Right cardiac atrium (tissue), 5 donors: ENCODE measurements around the gene DNAH6. TPM values are rescaled to one million over a fixed set of nuclear protein-coding genes. Genes with fewer than 3 reads are reported as not detected.

ENCODE experiments used
- ATAC-seq, 2 donors: fragments of 200-7000 bp; cut with Tn5 transposase; one replicate each; pipeline versions ENCODE4 v1.8.0 to v1.9.1; 2020; ENCODE audit warnings: moderate library complexity in 2 of 2, mild to moderate bottlenecking in 1 of 2
- DNase-seq, 3 donors: peaks; one replicate each; pipeline ENCODE4 v3.0.0-alpha.2; 2020
- H3K27ac ChIP-seq: one replicate; pipeline ENCODE4 v1.5.1; 2013; ENCODE audit warnings: mild to moderate bottlenecking, low read length, control low read depth, moderate library complexity
- H3K27me3 ChIP-seq: one replicate; pipeline ENCODE4 v1.6.1; 2013; ENCODE audit not compliant: control insufficient read depth, insufficient read depth
- H3K4me1 ChIP-seq: one replicate; pipeline ENCODE4 v1.6.1; 2013; ENCODE audit warnings: low read length; ENCODE audit not compliant: control insufficient read depth, insufficient read depth
- H3K4me3 ChIP-seq: one replicate; pipeline ENCODE4 v1.5.1; 2013; ENCODE audit warnings: low read length, control low read depth
- H3K9me3 ChIP-seq: one replicate; pipeline ENCODE4 v1.6.1; 2013; ENCODE audit warnings: low read length; ENCODE audit not compliant: control insufficient read depth
- whole genome bisulfite sequencing: extraction: QIAGEN DNeasy Blood & Tissue Kit; methylation state at CpG from one replicate; pipeline ENCODE4 v1.1.7; 2013; 5-methylcytosine and 5-hydroxymethylcytosine counted together
- intact Hi-C, 4 donors: fragments of 100-400 bp; cut with DNase I; formaldehyde crosslinking; loops; one replicate each; pipeline versions ENCODE4 v1.11.0 to v1.14.0; 2022 to 2023
- polyA plus RNA-seq: library from polyadenylated mRNA; stranded (reverse); fragments of 200-250 nt; gene quantifications from one replicate; pipeline ENCODE4 v1.2.3, GENCODE V29; 2013
- total RNA-seq, 4 donors: library from RNA; stranded (reverse); fragmentation: NEBNext Ultra II Directional; extraction: Animal tissue kit (Norgen Biotek cat#: 25700); gene quantifications; one replicate each; pipeline ENCODE4 v1.2.1, GENCODE V29; 2021
- donor health status: healthy with polysubstance abuse.
- donor health status: DM: no; HTN: yes; CAD: no.
- donor health status: DM: no; HTN: no; CAD: no.
- donor health status: DM: no; HTN: yes; CAD: no; lungs with severe emphysema.
- donor health status: DM: yes; HTN: yes; CAD: no.

DNAH6 gene
- total and polyA plus RNA-seq, 5 donors: 0.07 to 0.60 (median 0.34) TPM

DNA sequence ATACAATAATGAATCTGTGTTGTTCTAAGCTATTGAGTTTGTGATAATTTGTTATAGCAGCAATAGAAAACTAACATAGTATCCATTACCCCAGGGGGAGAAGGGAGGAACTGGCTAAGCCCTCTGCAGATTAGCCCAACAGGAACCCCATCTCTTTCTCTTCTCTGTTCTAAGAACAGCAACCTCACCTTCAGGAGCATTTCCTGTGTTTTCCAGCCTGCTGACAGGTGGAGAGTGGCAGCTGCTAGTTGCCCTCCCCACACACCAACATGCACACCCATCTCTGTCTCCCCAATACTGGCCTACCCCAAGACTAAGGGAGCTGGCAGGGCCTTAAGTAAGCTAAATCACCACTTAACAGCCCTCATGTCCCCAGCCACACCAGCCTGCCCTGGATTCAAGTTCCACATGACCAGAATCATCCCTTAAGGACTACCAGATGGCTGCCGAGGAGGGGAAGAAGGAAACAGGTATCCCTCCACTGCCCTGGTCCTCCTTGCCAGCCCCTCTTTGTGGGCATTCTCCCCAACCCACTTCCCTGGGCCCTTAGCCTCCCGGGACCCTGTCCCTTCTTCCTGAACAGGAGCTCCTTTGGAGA lies 311.8 kb downstream of the DNAH6 start:
- no peak for ATAC-seq
- Histone ChIP-seq H3K4me3 (no peak overlapping the region), H3K9me3 (no peaks in the 10 kb centered on the region), H3K27me3 (no peaks in the 10 kb centered on the region), H3K4me1 (no peaks in the 10 kb centered on the region), H3K27ac (no peak overlapping the region)
- 83% methylated on average over 2 of the region's 2 CpGs for WGBS
- DNase-seq: no peak
- intact Hi-C loops: no loop called here

DNA sequence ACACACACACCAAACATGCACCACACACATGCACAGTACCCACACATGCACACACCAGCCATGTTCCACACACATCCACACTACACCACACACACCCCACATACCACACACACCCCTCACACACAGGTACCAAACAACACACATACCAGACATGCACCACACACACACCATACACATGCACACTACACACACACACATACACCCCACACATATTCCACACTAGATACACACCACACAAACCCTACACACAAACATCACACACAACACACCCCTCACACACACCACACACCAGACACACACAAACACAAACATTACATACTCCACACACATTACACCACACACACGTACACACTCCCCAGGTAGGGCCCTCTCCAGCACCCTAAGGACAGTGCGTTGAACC lies 313.4 kb downstream of the DNAH6 start:
- 92% methylated on average over 2 of the region's 2 CpGs for WGBS
- H3K27ac ChIP-seq: no peak overlapping the region
- no peak overlapping the region for H3K4me3 ChIP-seq
- no peaks in the 10 kb centered on the region for H3K9me3 ChIP-seq
- DNase-seq (no peak), ATAC-seq (peak in 1 of 2 donors; percentile 20)
- H3K4me1 ChIP-seq: no peaks in the 10 kb centered on the region
- intact Hi-C loops: no loop called here
- H3K27me3 ChIP-seq: no peaks in the 10 kb centered on the region

DNA sequence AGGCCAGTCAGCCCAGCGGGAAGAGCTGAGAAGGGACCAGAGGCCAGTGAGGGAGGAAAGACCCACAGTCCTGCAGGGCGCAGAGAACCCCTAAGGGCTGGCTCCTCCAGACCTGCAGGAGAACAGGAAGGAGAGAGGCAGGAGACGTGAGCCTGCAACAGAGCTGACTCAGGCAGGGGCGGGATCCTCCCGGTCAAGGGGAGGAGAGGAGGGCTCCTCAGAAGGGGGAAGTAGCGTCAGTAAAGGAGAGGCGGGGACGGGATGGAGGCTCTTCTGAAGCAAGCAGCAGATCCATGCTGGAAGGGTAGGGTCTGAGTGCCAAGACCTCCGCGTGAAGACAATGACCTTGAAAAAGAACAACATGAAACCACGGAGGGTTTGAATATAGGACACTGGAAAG lies 313.8 kb downstream of the DNAH6 start:
- Histone ChIP-seq H3K27me3 (no peaks in the 10 kb centered on the region), H3K9me3 (no peaks in the 10 kb centered on the region), H3K27ac (no peak overlapping the region), H3K4me1 (no peaks in the 10 kb centered on the region), H3K4me3 (no peak overlapping the region)
- intact Hi-C loops: no loop called here
- 55% methylated on average over 11 of the region's 11 CpGs for WGBS
- ATAC-seq (peak; percentile 53 to 66), DNase-seq (peak; percentile 33 to 76 (median 66))

DNA sequence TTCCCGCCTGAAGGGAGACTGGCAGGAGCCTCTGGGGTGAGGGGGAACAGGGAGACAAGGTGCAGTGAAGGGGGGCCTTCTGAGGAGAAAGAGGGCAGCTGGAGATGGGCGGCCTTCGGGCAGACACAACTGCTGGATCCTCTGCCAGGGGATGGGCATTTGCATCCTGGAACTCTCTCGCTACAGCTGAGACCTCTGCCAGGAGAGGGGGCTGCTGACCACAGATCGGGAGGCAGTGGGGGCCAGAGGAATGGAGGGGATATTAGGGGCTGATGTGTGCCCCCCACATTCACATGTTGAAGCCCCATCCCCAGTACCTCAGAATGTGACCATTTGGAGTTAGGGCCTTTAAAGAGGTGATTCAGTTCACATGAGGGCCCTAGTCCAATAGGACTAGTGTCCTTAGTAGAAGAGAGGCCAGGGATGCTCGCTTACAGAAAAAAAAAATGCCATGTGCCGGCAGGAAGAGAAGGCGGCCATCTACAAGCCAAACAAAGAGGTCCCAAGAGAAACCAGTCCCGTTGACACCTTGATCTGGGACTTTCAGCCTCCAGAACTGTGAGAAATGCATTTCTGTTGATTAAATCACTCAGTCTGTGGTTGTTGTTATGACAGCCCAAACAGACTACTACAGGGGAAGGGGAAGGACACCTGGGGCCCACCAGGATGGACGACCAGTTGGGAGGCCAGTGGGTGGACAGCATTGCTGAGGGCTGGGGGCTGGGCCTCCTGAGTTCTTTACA lies 314.6 kb downstream of the DNAH6 start:
- H3K4me1 ChIP-seq: no peaks in the 10 kb centered on the region
- no peak overlapping the region for H3K4me3 ChIP-seq
- H3K27me3 ChIP-seq: no peaks in the 10 kb centered on the region
- H3K27ac ChIP-seq: no peak overlapping the region
- no peaks in the 10 kb centered on the region for H3K9me3 ChIP-seq
- intact Hi-C loops: no loop called here
- DNase-seq (no peak), ATAC-seq (no peak)
- 84% methylated on average over 10 of the region's 10 CpGs for WGBS

- ATAC-seq (peak; percentile 49 to 55), DNase-seq (peak in 1 of 3 donors; percentile 50)
- H3K4me3 ChIP-seq: no peak overlapping the region
- no peak overlapping the region for H3K27ac ChIP-seq
- no peaks in the 10 kb centered on the region for H3K4me1 ChIP-seq
- WGBS: 62% methylated on average over 5 of the region's 5 CpGs
- no peaks in the 10 kb centered on the region for H3K9me3 ChIP-seq
- intact Hi-C loops: no loop called here
- H3K27me3 ChIP-seq: no peaks in the 10 kb centered on the region
Measured at GRCh38 chr2:84832772-84833461, 316.6 kb downstream of the DNAH6 start.

DNA sequence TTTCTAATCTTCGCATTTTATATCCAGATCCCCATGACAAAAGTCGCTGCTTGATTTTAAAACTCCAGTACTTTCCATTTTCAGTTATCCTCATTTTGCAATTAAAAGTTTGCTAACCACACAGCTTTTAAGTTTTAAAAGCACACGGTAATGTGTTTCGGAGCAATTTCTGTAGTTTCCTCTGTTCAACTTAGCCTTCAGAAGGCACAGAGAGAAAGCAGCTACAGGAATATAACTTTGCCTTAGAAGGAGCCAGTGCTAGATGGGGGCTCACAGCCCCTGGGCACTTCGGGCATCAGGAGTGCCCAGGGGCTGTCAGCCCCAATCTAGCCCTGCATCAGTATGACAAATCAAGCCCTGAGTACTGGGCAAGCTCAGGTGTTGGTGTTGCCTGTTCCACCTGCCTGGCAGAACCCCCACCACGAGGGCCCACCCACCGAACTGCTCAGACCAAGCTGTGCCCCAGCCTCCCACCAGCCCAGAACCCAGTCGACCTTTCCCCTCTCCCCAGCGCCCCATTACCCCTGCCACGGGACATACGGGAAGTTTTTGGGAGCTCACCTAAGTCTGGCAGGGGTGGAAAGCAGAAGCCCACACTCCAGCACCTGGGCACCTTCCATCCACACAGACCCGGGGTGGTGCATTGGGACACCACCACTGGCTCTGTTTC lies 317.3 kb downstream of the DNAH6 start:
- Histone ChIP-seq H3K4me1 (no peaks in the 10 kb centered on the region), H3K27me3 (no peaks in the 10 kb centered on the region), H3K9me3 (no peaks in the 10 kb centered on the region), H3K4me3 (no peak overlapping the region), H3K27ac (no peak overlapping the region)
- no peak for ATAC-seq
- no peak for DNase-seq
- WGBS: 85% methylated on average over 12 of the region's 12 CpGs
- intact Hi-C loops: no loop called here

DNA sequence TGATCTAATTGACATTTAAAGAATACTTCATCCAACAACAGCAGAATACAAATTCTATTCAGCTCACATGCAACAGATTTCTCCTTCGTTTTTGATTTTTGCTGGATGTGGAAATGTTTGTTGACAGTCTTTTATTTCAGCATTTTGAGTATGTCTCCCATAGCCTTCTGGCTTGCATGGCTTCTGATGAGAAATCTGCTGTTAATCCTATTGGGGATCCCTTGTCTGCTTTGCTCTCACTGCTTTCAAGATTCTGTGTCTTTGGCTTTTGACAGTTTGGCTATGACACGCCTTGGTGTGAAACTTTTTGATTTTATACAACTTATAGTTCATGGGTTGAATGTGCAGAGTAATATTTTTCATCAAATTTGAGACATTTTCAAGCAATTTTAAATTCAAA lies 319.9 kb downstream of the DNAH6 start:
- intact Hi-C loops: no loop called here
- Histone ChIP-seq H3K27me3 (no peaks in the 10 kb centered on the region), H3K27ac (no peak overlapping the region), H3K4me3 (no peak overlapping the region), H3K9me3 (no peaks in the 10 kb centered on the region), H3K4me1 (no peaks in the 10 kb centered on the region)
- ATAC-seq (no peak), DNase-seq (no peak)
- WGBS: 68% methylated on average over 2 of the region's 2 CpGs

DNA sequence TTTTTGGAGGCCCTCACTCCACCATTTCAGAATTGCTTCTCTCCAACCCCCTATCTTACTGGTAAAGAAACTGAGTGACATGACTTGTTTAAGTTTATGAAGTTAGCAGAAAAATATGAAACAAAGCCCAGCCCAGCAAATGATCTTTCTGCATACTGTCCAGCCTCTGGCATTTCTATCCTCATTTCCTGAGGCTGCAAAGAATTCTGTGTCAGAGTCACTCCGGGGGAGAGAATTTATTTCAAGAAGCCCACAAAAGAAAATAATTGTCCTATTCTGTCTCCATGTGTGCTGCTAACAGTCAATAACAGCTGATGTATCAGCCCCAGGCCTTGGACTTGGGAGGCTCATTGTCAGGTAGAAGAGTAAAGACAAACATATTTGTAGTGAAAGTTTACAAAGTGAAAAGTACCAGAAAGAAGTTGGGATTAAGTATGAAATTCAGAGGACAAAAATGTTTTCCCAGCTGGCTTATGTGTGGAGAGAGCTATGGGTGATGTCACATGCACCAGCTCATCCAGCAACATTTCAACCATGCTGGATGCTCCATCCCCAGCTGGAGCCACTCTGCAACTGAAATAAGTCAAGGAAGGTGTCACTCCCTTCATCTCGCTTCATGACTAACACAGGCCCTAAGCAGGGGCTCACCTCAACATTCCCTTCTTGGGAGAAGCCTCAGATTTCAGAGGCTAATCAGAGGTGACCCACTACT lies 322.3 kb downstream of the DNAH6 start:
- WGBS: 62% methylated on average over 2 of the region's 2 CpGs
- ATAC-seq: no peak
- H3K27ac ChIP-seq: no peak overlapping the region
- H3K4me3 ChIP-seq: no peak overlapping the region
- no peak for DNase-seq
- no peaks in the 10 kb centered on the region for H3K9me3 ChIP-seq
- no peaks in the 10 kb centered on the region for H3K4me1 ChIP-seq
- no peaks in the 10 kb centered on the region for H3K27me3 ChIP-seq
- intact Hi-C loops: no loop called here

DNA sequence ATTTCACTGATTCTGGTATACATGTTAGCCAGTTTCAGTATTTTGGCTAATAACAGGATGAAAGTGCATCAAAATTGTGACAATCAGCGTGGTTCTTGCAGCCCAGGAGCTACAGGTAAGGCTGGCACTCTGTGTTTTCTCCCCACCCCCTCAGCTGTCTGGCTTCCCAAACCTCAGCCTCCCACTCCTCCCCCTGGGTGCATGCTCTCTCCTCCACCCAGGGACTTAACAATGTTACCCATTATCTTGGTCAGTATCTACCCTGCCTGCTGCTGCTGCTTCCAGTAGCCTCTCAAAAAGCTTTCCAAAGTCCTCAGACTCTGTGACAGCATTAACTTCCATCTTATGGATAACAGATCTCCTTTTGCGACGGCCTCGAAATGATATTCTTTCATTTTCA lies 323.6 kb downstream of the DNAH6 start:
- intact Hi-C loops: no loop called here
- Histone ChIP-seq H3K4me1 (no peaks in the 10 kb centered on the region), H3K4me3 (no peak overlapping the region), H3K27ac (no peak overlapping the region), H3K27me3 (no peaks in the 10 kb centered on the region), H3K9me3 (no peaks in the 10 kb centered on the region)
- ATAC-seq (no peak), DNase-seq (no peak)
- WGBS: 81% methylated on average over 4 of the region's 4 CpGs

DNA sequence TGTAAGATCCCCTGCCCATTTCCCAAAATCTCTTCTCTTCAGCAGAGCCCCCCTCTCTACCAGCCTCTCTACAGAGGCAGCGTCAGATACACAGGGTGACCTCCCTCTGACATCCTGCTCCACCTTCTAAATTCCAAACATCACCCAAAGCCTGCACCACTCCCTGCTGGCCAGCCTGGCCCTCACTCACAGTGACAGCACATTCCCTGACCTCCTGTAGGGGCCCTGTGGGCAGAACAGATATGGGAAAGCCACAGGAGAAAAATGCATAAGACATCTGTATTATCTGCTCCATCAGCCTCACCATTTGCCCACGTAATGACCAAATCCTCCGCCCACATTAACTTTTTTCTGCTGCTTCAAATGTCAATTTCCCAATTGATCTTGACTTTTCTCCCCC lies 324.0 kb downstream of the DNAH6 start:
- no peak overlapping the region for H3K4me3 ChIP-seq
- DNase-seq (no peak), ATAC-seq (no peak)
- H3K27ac ChIP-seq: no peak overlapping the region
- WGBS: 57% methylated on average over 3 of the region's 3 CpGs
- H3K9me3 ChIP-seq: no peaks in the 10 kb centered on the region
- no peaks in the 10 kb centered on the region for H3K27me3 ChIP-seq
- intact Hi-C loops: no loop called here
- no peaks in the 10 kb centered on the region for H3K4me1 ChIP-seq
